ENCODE results near the gene VAPA. TPM values are rescaled to one million over a fixed set of nuclear protein-coding genes. Genes with fewer than 3 reads are reported as not detected.

The VAPA gene
- total RNA-seq, 1 donor from 2014 or later, result 387 TPM

- DNase-seq (ENCODE audit: low read depth), result no peak
These were observed 20.0 kb downstream of the VAPA start for GRCh38 chr18:9933865-9934264.

GRCh38 chr18:9934274-9934673, 20.5 kb downstream of the VAPA start:
- DNase-seq (ENCODE audit: low read depth), result no peak

DNA sequence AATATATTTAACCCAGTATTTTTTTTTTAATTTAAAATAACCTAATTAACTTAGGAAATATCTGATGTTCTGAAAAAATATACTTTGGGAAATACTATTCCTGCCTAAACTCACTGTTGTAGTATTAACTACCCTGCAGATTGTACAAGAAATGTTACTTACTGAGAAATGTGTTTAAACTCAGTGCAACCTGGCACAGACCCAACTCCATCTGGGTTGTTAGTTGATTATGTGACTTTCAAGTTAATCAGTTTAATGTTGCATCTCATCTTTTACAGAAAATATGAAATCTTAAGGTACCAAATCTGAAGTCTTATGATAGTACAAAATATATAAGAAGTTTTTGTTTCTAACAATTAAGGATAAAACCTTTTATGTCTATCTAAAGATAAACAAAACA, 27.3 kb downstream of the VAPA start:
- no peak for DNase-seq (ENCODE audit: low read depth)

GRCh38 chr18:9941660-9942059, 27.8 kb downstream of the VAPA start:
- DNase-seq (ENCODE audit: low read depth), result no peak

- no peak for DNase-seq (ENCODE audit: low read depth)
These were observed 29.5 kb downstream of the VAPA start for GRCh38 chr18:9943311-9943710.

- no peak for DNase-seq (ENCODE audit: low read depth)
These were observed 31.0 kb downstream of the VAPA start for GRCh38 chr18:9944805-9945204.

GRCh38 chr18:9946831-9947230, 33.0 kb downstream of the VAPA start:
- no peak for DNase-seq (ENCODE audit: low read depth)

- no peak for DNase-seq (ENCODE audit: low read depth)
These were observed 33.4 kb downstream of the VAPA start for GRCh38 chr18:9947248-9947647.

GRCh38 chr18:9949315-9949714, 35.5 kb downstream of the VAPA start:
- no peak for DNase-seq (ENCODE audit: low read depth)

- DNase-seq (ENCODE audit: low read depth), result no peak
These were observed 36.0 kb downstream of the VAPA start for GRCh38 chr18:9949861-9950260.

DNA sequence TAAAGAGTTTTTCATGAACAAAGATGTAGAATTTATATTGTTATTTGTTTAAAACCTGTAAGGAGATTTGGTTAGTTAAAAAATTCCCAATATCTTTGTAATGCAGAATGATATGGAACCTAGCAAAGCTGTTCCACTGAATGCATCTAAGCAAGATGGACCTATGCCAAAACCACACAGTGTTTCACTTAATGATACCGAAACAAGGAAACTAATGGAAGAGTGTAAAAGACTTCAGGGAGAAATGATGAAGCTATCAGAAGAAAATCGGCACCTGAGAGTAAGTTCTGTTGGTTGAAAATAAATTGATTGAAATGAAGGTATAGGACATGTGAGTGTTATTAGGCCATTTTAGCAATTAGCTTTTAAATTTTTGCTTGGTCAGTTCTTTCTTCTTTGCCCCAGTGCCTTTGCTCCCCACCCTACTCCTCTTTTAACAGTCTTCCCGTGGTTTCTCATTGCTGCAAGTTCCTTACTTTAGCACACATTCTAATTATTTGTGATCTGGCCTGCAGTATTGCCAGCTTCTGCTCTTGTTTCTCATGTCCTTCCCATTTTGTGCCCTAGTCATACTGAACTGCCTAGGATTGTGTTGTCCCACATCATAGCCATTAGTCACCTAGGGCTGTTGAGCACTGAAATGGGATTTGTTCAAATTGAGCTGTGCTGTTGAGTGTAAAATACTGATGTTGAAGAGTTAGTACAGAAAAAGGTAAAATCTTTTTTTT, 36.6 kb downstream of the VAPA start:
- DNase-seq (ENCODE audit: low read depth), result no peak

GRCh38 chr18:9951022-9951859, 37.4 kb downstream of the VAPA start:
- peak; percentile 53 for DNase-seq (ENCODE audit: low read depth)

GRCh38 chr18:9952633-9953416, 39.0 kb downstream of the VAPA start:
- DNase-seq (ENCODE audit: low read depth), result peak; percentile 35

DNA sequence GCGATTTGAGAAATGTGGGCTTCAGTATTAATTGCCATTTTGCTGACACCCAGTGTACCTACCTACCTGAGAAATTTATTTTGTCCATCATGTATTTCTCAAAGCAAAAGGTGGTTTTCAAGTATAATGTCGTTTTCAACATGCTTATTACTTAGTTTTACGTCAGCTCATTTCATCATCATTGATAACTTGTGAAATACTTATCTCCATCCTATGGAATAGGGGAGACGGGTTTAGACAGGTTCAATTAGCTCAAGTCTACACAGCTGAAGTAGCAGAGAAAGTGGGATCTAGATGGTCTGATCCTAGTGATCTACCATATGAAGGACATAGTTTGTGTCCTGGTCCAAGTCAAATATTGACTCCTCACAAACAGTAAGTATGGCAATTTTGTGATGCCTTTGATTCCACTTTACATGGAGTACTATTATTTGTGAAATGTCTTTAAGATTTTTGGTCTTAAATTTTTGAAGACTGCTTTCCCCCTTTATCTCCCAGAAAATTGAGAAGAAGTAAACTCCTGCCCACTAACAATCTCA, 45.1 kb downstream of the VAPA start:
- DNase-seq (ENCODE audit: low read depth), result no peak

DNA sequence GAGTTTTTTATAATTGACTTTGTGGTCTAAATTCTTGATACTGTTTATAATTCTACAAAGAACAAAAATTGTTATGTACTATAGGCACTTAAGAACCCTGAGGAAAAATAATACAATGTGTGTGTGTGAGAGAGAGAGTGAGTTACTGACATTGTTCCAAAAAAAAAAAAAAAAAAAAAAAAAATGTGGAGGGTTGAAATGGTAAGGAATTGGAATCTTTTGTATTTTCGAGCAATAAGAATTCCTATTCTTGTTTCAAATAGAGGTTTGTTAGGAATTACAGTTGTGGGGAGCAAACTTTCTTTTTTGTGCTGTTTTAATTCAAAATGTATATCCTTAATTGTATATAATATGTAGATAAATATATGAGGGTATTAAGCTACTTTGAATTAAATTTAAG, 45.7 kb downstream of the VAPA start:
- no peak for DNase-seq (ENCODE audit: low read depth)

GRCh38 chr18:9960258-9960904, 46.6 kb downstream of the VAPA start:
- DNase-seq (ENCODE audit: low read depth), result no peak

DNA sequence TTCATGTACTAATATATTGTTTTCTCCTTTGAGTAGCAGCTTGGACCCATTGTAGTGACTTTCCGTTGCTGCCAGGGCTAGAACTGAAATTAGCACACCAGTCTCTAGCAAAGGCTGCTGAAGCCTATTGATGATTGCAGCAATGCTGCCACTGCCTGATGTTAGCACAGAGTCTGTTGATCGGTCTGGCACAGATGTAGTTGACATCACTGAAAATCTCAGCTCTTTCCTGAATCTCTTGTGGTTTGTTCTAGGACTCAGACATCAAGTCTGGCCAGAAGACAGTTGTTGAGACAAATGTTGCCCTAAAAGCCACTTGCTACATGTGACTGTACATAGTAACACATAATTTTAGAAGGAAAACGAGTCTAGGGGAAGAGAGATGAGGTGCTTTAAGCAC, 47.2 kb downstream of the VAPA start:
- DNase-seq (ENCODE audit: low read depth), result peak; percentile 75

GRCh38 chr18:9965711-9966624, 52.2 kb downstream of the VAPA start:
- DNase-seq (ENCODE audit: low read depth), result no peak

DNA sequence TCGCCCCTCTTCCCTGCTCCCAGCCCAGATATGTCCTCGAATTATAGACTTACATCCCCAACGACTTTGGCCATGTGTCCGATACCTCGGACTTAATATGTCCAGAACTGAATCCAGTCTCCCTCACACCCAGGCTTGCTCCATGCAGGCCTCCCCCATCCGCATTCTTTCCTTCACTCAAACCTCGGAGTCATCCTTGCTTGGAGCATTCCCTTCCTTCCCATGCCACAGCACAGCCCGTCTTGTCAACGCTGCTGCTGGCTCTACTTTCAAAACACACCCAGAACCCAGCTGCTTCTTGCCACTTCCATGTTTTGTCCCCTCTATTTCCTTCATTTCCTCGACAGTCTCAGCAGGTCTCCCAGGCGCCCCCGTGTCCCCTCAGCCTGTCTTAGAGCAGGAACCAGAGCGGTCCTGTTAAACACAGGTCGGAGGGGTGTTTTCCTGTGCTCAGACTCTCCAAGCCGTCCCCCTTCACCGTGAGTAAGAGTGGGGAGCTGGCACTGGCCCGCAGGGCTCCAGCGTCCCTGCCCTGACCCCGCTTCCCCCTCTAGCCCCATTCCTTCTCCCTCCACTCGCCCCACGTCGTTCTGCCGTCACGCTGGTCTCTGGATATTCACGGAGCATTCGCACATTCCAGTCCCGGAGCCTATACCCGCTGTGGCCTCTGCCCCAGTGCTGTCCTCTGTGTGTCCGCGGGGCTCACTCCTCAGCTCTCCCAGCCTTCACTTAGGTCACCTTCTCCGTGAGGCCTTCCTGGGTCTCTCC, 54.4 kb downstream of the VAPA start:
- DNase-seq (ENCODE audit: low read depth), result peak; percentile 27

Data from myocyte (in vitro differentiated cells).